Liver (tissue), 9 donors: Measurements from ENCODE around the gene SLC4A7. TPM values are rescaled to one million over a fixed set of nuclear protein-coding genes. Genes with fewer than 3 reads are reported as not detected.

Experiments
- DNase-seq: peaks from one replicate; pipeline ENCODE4 v3.0.0-alpha.2; 2017; ENCODE audit warnings: low spot score
- H3K27ac ChIP-seq, 2 donors: one replicate each; pipeline ENCODE4 v1.7.0; 2013; ENCODE audit warnings: inconsistent platforms in 2 of 2, low read length in 2 of 2, control low read depth in 1 of 2, low read depth in 1 of 2, mild to moderate bottlenecking in 1 of 2
- H3K27me3 ChIP-seq, 4 donors: one replicate each; pipeline versions ENCODE4 v1.6.1 to v1.7.0; 2013; ENCODE audit warnings: low read length in 3 of 4, inconsistent platforms in 1 of 4, mild to moderate bottlenecking in 1 of 4, moderate library complexity in 1 of 4; ENCODE audit not compliant: control insufficient read depth in 4 of 4, insufficient read depth in 4 of 4
- H3K36me3 ChIP-seq, 4 donors: one replicate each; pipeline versions ENCODE4 v1.6.1 to v1.7.0; 2013; ENCODE audit warnings: low read length in 3 of 4, mild to moderate bottlenecking in 3 of 4, low read depth in 1 of 4, moderate library complexity in 1 of 4; ENCODE audit not compliant: control insufficient read depth in 4 of 4, insufficient read depth in 3 of 4
- H3K4me1 ChIP-seq, 4 donors: one replicate each; pipeline versions ENCODE4 v1.6.1 to v1.7.0; 2013; ENCODE audit warnings: low read length in 3 of 4, mild to moderate bottlenecking in 3 of 4, moderate library complexity in 1 of 4; ENCODE audit not compliant: control insufficient read depth in 4 of 4, insufficient read depth in 4 of 4
- H3K4me3 ChIP-seq, 3 donors: one replicate each; pipeline versions ENCODE4 v1.6.1 to v1.7.0; 2013; ENCODE audit warnings: low read length in 3 of 3, control low read depth in 1 of 3, low read depth in 1 of 3, mild to moderate bottlenecking in 1 of 3
- H3K9ac ChIP-seq, 2 donors: one replicate each; pipeline ENCODE4 v1.7.0; 2013; ENCODE audit warnings: low read length in 2 of 2, mild to moderate bottlenecking in 2 of 2, moderate library complexity in 2 of 2, control low read depth in 1 of 2, low read depth in 1 of 2
- H3K9me3 ChIP-seq, 4 donors: one replicate each; pipeline versions ENCODE4 v1.6.1 to v1.7.0; 2013; ENCODE audit warnings: low read length in 3 of 4; ENCODE audit not compliant: control insufficient read depth in 4 of 4
- ATF3 ChIP-seq: IDR thresholded peaks from 2 replicates; pipeline ENCODE4 v1.6.1; 2016; ENCODE audit warnings: antibody characterized with exemption
- EGR1 ChIP-seq, 2 donors: IDR thresholded peaks; 2 replicates each; pipeline ENCODE4 v1.6.1; 2016 to 2018; ENCODE audit warnings: antibody characterized with exemption in 2 of 2, low read depth in 2 of 2
- FOXA1 ChIP-seq: IDR thresholded peaks from 2 replicates; pipeline ENCODE4 v1.6.1; 2016; ENCODE audit warnings: antibody characterized with exemption
- GABPA ChIP-seq, 2 donors: IDR thresholded peaks in 1 of 2; conservative IDR thresholded peaks in 1 of 2; 2 replicates each; pipeline ENCODE4 v1.6.1; 2016; ENCODE audit warnings: antibody characterized with exemption in 2 of 2, mild to moderate bottlenecking in 1 of 2, moderate library complexity in 1 of 2
- HNF4A ChIP-seq, 2 donors: conservative IDR thresholded peaks; 2 replicates each; pipeline ENCODE4 v1.6.1; 2016; ENCODE audit warnings: antibody characterized with exemption in 2 of 2, mild to moderate bottlenecking in 2 of 2
- HNF4G ChIP-seq: IDR thresholded peaks from 2 replicates; pipeline ENCODE4 v1.6.1; 2016; ENCODE audit warnings: antibody characterized with exemption
- JUND ChIP-seq, 2 donors: IDR thresholded peaks; 2 replicates each; pipeline ENCODE4 v1.6.1; 2016; ENCODE audit warnings: antibody characterized with exemption in 2 of 2
- MAX ChIP-seq: IDR thresholded peaks from 2 replicates; pipeline ENCODE4 v1.6.1; 2016; ENCODE audit warnings: antibody characterized with exemption
- NR2F2 ChIP-seq: IDR thresholded peaks from 2 replicates; pipeline ENCODE4 v1.6.1; 2016; ENCODE audit warnings: antibody characterized with exemption
- RAD21 ChIP-seq, 2 donors: IDR thresholded peaks; 2 replicates each; pipeline ENCODE4 v1.6.1; 2016; ENCODE audit warnings: antibody characterized with exemption in 2 of 2, mild to moderate bottlenecking in 2 of 2
- SP1 ChIP-seq: IDR thresholded peaks from 2 replicates; pipeline ENCODE4 v1.6.1; 2018; ENCODE audit warnings: antibody characterized with exemption, mild to moderate bottlenecking
- TAF1 ChIP-seq: conservative IDR thresholded peaks from 2 replicates; pipeline ENCODE4 v1.6.1; 2016; ENCODE audit warnings: antibody characterized with exemption, mild to moderate bottlenecking
- YY1 ChIP-seq: IDR thresholded peaks from 2 replicates; pipeline ENCODE4 v1.6.1; 2016; ENCODE audit warnings: antibody characterized with exemption, mild to moderate bottlenecking
- ZBTB33 ChIP-seq: IDR thresholded peaks from 2 replicates; pipeline ENCODE4 v1.6.1; 2016; ENCODE audit warnings: antibody characterized with exemption
- WGBS: extraction: QIAGEN DNeasy Blood & Tissue Kit; methylation state at CpG from one replicate; pipeline ENCODE4 v1.1.7; 2013; 5-methylcytosine and 5-hydroxymethylcytosine counted together
- polyA plus RNA-seq, 2 donors: library from polyadenylated mRNA; stranded (reverse) in 1 of 2; unstranded in 1 of 2; fragments of 200-250 nt in 1 of 2; fragments of >200 nt in 1 of 2; fragmentation: Nextera tagmentation in 1 of 2; extraction: Ambion mirVana in 1 of 2; gene quantifications; one replicate each; pipeline versions ENCODE4 v1.2.1 to v1.2.3, GENCODE V29; 2013 to 2015
- total RNA-seq, 2 donors: library from RNA; depleted of rRNA; stranded (reverse); fragments of >200 nt; gene quantifications; one replicate each; pipeline ENCODE4 v1.2.3, GENCODE V29; 2014
- TF ChIP-seq, protein P1 (sequence below): IDR thresholded peaks from 2 replicates; pipeline ENCODE4 v1.6.1; 2016; ENCODE audit warnings: antibody characterized with exemption, mild to moderate bottlenecking
- TF ChIP-seq, protein P2 (sequence below): fragments of 150-350 bp; IDR thresholded peaks from 2 replicates; pipeline ENCODE4 v1.5.1; 2017; ENCODE audit warnings: improper control_type of control experiment, low read depth, low read length; ENCODE audit not compliant: missing input control
- donor health status: healthy.
- donor health status: healthy.
- donor health status: healthy.
- donor health status: healthy.
- donor health status: healthy.

SLC4A7 gene
- total and polyA plus RNA-seq, 4 donors = 0.76 to 9.8 (median 4.1) TPM

DNA sequence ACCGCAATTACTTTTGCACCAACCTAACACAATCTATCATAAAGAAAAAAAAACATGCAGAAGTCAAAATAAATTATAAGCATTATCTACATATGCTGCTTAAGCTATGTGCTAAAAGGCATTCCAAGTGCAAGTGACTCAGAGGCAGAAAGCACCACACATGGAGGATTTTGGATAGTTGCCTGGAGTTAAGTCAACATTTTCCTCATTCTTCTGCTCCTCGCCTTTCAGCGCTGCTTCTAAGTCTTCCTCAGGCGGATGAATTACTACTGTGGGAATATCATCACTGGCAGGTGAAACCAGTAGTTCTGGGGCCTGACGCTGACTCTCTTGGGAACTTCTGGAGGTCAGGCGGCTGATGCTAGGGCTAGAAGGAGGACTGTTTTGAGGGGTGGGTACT is 53.1 kb downstream of the SLC4A7 start (continued):
- TF ChIP-seq GABPA (IDR thresholded peaks at IDR 0.05 in 1 of 2, conservative IDR thresholded peaks at IDR 0.05 in 1 of 2) = no peak

DNA sequence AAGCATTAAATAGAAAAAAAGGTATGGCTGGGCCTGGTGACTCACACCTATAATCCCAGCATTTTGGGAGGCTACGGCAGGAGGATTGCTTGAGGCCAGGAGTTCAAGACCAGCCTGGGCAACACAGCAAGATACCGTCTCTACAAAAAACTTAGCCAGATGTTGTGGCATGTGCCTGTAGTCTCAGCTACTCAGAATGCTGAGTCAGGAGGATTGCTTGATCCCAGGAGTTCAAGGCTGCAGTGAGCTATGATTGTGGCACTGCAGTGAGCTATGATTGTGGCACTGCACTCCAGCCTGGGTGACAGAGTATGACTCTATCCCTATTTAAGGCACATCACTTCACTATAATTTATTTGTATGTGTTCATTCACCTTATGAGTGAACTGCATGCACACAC is 54.3 kb downstream of the SLC4A7 start:
- no peak overlapping the region for H3K4me3 ChIP-seq
- WGBS = 98% methylated on average over 2 of the region's 2 CpGs
- no peaks in the 10 kb centered on the region for H3K9me3 ChIP-seq
- no peak for DNase-seq
- H3K4me1 ChIP-seq = no peaks in the 10 kb centered on the region
- H3K9ac ChIP-seq = no peak overlapping the region
- no peak overlapping the region for H3K27ac ChIP-seq
- H3K27me3 ChIP-seq = no peaks in the 10 kb centered on the region
- TF ChIP-seq EGR1 (IDR thresholded peaks at IDR 0.05; ENCODE audit: low read depth in 2 of 2) = no peak
- TF ChIP-seq RAD21 (IDR thresholded peaks at IDR 0.05) = no peak
- TF ChIP-seq, protein P1, sequence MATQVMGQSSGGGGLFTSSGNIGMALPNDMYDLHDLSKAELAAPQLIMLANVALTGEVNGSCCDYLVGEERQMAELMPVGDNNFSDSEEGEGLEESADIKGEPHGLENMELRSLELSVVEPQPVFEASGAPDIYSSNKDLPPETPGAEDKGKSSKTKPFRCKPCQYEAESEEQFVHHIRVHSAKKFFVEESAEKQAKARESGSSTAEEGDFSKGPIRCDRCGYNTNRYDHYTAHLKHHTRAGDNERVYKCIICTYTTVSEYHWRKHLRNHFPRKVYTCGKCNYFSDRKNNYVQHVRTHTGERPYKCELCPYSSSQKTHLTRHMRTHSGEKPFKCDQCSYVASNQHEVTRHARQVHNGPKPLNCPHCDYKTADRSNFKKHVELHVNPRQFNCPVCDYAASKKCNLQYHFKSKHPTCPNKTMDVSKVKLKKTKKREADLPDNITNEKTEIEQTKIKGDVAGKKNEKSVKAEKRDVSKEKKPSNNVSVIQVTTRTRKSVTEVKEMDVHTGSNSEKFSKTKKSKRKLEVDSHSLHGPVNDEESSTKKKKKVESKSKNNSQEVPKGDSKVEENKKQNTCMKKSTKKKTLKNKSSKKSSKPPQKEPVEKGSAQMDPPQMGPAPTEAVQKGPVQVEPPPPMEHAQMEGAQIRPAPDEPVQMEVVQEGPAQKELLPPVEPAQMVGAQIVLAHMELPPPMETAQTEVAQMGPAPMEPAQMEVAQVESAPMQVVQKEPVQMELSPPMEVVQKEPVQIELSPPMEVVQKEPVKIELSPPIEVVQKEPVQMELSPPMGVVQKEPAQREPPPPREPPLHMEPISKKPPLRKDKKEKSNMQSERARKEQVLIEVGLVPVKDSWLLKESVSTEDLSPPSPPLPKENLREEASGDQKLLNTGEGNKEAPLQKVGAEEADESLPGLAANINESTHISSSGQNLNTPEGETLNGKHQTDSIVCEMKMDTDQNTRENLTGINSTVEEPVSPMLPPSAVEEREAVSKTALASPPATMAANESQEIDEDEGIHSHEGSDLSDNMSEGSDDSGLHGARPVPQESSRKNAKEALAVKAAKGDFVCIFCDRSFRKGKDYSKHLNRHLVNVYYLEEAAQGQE = no peak
- TF ChIP-seq FOXA1 = no peak
- TF ChIP-seq HNF4G = no peak
- TF ChIP-seq SP1 = no peak
- no peak for TF ChIP-seq HNF4A (conservative IDR thresholded peaks at IDR 0.05)
- TF ChIP-seq TAF1 = no peak
- TF ChIP-seq YY1 = no peak
- TF ChIP-seq, protein P2, sequence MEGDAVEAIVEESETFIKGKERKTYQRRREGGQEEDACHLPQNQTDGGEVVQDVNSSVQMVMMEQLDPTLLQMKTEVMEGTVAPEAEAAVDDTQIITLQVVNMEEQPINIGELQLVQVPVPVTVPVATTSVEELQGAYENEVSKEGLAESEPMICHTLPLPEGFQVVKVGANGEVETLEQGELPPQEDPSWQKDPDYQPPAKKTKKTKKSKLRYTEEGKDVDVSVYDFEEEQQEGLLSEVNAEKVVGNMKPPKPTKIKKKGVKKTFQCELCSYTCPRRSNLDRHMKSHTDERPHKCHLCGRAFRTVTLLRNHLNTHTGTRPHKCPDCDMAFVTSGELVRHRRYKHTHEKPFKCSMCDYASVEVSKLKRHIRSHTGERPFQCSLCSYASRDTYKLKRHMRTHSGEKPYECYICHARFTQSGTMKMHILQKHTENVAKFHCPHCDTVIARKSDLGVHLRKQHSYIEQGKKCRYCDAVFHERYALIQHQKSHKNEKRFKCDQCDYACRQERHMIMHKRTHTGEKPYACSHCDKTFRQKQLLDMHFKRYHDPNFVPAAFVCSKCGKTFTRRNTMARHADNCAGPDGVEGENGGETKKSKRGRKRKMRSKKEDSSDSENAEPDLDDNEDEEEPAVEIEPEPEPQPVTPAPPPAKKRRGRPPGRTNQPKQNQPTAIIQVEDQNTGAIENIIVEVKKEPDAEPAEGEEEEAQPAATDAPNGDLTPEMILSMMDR = no peak
- H3K36me3 ChIP-seq = peaks cover 0 to 4% (median 0%) of the 10 kb centered on the region in 4 donors

GRCh38 chr3:27428446-27428845 is 55.7 kb downstream of the SLC4A7 start:
- Histone ChIP-seq H3K4me3 (no peak overlapping the region), H3K9ac (no peak overlapping the region), H3K36me3 (peaks cover 0 to 4% (median 0%) of the 10 kb centered on the region in 4 donors), H3K4me1 (no peaks in the 10 kb centered on the region), H3K27ac (no peak overlapping the region), H3K9me3 (no peaks in the 10 kb centered on the region), H3K27me3 (no peaks in the 10 kb centered on the region)
- TF ChIP-seq JUND (IDR thresholded peaks at IDR 0.05) (no peak), NR2F2 (no peak), MAX (no peak), ATF3 (no peak), ZBTB33 (no peak), HNF4G (no peak), GABPA (IDR thresholded peaks at IDR 0.05 in 1 of 2, conservative IDR thresholded peaks at IDR 0.05 in 1 of 2) (no peak)
- TF ChIP-seq, protein P2 = no peak
- TF ChIP-seq, protein P1 = no peak
- no peak for DNase-seq
